Measurements from ENCODE around the gene THOC1.
"Not testable (repeated sequence)": the region's sequence is repeated elsewhere in the genome, so short reads cannot be mapped to it uniquely, and the experiment has no call there.

THOC1 gene

DNA sequence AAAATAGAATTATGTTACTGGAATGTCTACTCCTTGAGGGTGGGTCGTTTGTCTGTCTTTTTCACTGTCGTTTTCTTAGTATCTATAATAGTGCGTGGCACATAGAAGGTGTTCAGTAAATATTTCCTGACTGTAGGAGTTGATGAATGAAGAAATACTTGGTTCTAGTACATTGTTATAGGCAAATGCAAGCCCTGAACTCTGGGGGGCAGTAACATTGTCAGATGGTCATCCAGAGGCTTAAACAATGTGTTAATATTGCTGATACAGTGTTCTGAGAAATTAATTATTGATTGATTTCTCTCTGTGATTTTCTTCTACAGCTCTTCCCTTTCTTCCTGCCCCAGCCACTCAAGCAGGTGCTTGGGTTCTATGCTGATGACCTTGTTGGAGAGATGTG is 24.4 kb upstream of the THOC1 start:
- no peak overlapping the region for H3K4me3 ChIP-seq (ENCODE audit: low read depth, low read length)
- TF ChIP-seq, protein P1, sequence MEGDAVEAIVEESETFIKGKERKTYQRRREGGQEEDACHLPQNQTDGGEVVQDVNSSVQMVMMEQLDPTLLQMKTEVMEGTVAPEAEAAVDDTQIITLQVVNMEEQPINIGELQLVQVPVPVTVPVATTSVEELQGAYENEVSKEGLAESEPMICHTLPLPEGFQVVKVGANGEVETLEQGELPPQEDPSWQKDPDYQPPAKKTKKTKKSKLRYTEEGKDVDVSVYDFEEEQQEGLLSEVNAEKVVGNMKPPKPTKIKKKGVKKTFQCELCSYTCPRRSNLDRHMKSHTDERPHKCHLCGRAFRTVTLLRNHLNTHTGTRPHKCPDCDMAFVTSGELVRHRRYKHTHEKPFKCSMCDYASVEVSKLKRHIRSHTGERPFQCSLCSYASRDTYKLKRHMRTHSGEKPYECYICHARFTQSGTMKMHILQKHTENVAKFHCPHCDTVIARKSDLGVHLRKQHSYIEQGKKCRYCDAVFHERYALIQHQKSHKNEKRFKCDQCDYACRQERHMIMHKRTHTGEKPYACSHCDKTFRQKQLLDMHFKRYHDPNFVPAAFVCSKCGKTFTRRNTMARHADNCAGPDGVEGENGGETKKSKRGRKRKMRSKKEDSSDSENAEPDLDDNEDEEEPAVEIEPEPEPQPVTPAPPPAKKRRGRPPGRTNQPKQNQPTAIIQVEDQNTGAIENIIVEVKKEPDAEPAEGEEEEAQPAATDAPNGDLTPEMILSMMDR (IDR thresholded peaks at IDR 0.05; ENCODE audit: low read depth, low read length) = peak; percentile 17
- TF ChIP-seq MYC (IDR thresholded peaks at IDR 0.05; ENCODE audit: low read depth, low read length) (no peak), POLR2A (IDR thresholded peaks at IDR 0.05; ENCODE audit: extremely low read depth, insufficient read length) (no peak)
- peak; percentile 14 for DNase-seq (ENCODE audit: low read depth)

DNA sequence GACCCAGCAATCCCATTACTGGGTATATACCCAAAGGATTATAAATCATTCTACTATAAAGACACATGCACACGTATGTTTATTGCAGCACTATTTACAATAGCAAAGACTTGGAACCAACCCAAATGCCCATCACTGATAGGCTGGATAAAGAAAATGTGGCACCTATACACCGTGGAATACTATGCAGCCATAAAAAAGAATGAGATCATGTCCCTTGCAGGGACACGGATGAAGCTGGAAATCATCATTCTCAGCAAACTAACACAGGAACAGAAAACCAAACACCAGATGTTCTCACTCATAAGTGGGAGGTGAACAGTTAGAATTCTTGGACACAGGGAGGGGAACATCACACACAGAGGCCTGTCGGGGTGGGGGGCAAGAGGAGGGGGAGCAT is 22.1 kb upstream of the THOC1 start:
- not testable (repeated sequence) for DNase-seq (ENCODE audit: low read depth); H3K4me3 ChIP-seq (ENCODE audit: low read depth, low read length)

DNA sequence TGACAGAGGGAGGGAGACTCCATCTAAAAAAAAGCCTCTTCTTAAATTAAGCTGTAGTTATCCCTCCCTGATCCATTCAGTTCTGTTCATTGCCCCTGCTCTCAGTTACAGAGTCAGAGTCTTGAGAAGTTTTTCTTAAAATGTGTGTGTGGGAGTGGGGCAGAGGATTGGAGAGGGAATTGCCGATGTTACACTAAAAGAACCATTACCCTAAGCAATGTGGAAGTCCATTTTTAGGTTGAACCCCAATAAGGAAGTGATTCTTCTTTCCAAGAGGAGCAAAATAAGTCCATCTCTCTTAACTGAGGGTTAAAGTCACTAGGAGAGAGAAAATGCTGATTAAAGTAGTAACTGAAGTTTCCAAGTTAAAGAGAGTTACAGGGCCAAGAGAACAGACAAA is 21.2 kb upstream of the THOC1 start:
- DNase-seq (ENCODE audit: low read depth) = no peak
- no peak for TF ChIP-seq MYC (IDR thresholded peaks at IDR 0.05; ENCODE audit: low read depth, low read length)
- TF ChIP-seq, protein P2, sequence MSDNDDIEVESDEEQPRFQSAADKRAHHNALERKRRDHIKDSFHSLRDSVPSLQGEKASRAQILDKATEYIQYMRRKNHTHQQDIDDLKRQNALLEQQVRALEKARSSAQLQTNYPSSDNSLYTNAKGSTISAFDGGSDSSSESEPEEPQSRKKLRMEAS (IDR thresholded peaks at IDR 0.05; ENCODE audit: low read depth, low read length) = no peak
- TF ChIP-seq, protein P1 (IDR thresholded peaks at IDR 0.05; ENCODE audit: low read depth, low read length) = no peak
- TF ChIP-seq POLR2A (IDR thresholded peaks at IDR 0.05; ENCODE audit: extremely low read depth, insufficient read length) = no peak

DNA sequence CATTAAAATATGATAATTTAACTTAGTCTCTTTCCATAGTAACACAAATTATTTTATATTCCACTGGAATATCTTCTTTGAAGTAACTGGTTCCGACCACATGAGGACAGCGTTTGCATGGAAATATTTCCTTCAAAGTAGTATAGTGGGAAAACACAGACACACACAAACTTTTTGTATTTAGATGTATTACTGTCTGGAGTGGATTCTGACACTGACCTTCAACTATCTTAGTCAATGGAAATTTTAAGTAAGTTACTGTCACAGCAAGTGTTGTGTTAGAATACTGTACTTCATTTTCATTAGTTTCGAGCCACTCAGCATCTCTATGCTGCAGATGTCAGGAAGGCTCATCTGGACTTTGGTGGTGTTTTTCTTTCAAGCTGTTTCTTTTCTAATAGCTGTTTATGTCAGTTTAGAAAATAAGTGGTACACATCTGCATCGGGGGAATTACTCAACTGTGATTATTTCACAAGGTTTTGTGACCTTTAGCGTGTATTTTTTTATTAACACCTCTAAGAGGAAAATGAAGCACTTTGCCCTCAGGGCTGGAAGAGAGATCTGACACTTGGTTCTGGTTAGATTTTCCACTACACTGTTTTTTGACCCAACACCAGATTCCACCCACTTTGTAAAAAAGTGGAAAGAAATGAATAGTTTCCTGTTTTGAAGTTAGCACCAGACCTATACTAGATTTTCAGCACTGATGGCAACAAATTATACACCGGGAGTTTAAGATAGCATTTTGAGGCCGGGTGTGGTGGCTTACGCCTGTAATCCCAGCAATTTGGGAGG is 18.9 kb upstream of the THOC1 start:
- H3K4me3 ChIP-seq (ENCODE audit: low read depth, low read length) = no peak overlapping the region
- TF ChIP-seq, protein P1 (IDR thresholded peaks at IDR 0.05; ENCODE audit: low read depth, low read length) = peak; percentile 13
- TF ChIP-seq POLR2A (IDR thresholded peaks at IDR 0.05; ENCODE audit: extremely low read depth, insufficient read length) (no peak), MYC (IDR thresholded peaks at IDR 0.05; ENCODE audit: low read depth, low read length) (no peak)
- peak; percentile 33 for DNase-seq (ENCODE audit: low read depth)

More for the DNA sequence above, 21.2 kb upstream of the THOC1 start:
- H3K4me3 ChIP-seq (ENCODE audit: low read depth, low read length) = no peak overlapping the region

DNA sequence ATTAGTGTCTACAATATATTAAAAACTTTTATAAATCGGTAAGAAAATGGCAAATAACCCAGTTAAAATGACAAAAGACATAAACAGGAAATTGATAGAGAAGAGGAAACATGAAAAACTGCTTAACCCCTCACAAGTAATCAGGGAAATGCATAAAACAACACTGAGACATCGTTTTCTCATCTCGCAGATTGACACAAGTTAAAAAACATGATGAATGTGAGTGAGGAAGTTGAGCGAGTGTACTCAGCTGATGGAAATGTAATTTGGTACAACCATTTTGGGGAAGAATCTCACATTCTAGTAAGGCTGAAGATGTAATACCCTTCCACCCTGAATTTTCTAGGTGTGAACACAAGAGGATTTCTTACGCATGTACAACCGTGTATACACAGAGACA is 18.0 kb upstream of the THOC1 start:
- TF ChIP-seq MYC (IDR thresholded peaks at IDR 0.05; ENCODE audit: low read depth, low read length) = no peak
- TF ChIP-seq, protein P1 (IDR thresholded peaks at IDR 0.05; ENCODE audit: low read depth, low read length) = no peak
- TF ChIP-seq, protein P2 (IDR thresholded peaks at IDR 0.05; ENCODE audit: low read depth, low read length) = no peak
- TF ChIP-seq POLR2A (IDR thresholded peaks at IDR 0.05; ENCODE audit: extremely low read depth, insufficient read length) = no peak
- DNase-seq (ENCODE audit: low read depth) = no peak
- no peak overlapping the region for H3K4me3 ChIP-seq (ENCODE audit: low read depth, low read length)

DNA sequence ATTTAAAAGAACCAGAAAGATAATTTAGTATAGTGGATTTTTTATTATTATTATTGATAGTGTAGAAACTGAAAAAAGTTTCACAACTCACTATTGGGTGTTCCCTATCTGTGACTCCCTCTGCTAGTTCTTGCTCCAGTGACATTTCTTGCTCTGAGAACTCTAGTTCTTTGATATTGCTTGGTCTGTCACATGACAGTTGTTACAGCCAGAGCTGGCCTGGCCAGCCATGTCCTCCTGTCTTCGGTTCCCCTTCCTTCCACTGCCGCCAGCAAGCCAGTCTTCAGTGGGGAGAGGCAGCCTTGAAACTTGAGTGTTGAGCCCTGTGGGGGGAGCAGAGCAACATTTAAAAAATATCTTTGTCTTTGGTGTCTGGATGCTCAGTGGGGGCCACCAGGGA is 7.6 kb upstream of the THOC1 start:
- TF ChIP-seq, protein P1 (IDR thresholded peaks at IDR 0.05; ENCODE audit: low read depth, low read length) = no peak
- TF ChIP-seq MYC (IDR thresholded peaks at IDR 0.05; ENCODE audit: low read depth, low read length) = no peak
- TF ChIP-seq, protein P2 (IDR thresholded peaks at IDR 0.05; ENCODE audit: low read depth, low read length) = no peak
- no peak for TF ChIP-seq POLR2A (IDR thresholded peaks at IDR 0.05; ENCODE audit: extremely low read depth, insufficient read length)
- H3K4me3 ChIP-seq (ENCODE audit: low read depth, low read length) = no peak overlapping the region
- no peak for DNase-seq (ENCODE audit: low read depth)

All from NB4 (cell line).